LNCAP (cell line): ENCODE measurements around the gene SYNGAP1.

Experiments used
- CTCF ChIP-seq: fragments of 450-650 bp; IDR thresholded peaks from 2 replicates; pipeline ENCODE4 v1.5.1; 2017; ENCODE audit warnings: mild to moderate bottlenecking

SYNGAP1 gene

DNA sequence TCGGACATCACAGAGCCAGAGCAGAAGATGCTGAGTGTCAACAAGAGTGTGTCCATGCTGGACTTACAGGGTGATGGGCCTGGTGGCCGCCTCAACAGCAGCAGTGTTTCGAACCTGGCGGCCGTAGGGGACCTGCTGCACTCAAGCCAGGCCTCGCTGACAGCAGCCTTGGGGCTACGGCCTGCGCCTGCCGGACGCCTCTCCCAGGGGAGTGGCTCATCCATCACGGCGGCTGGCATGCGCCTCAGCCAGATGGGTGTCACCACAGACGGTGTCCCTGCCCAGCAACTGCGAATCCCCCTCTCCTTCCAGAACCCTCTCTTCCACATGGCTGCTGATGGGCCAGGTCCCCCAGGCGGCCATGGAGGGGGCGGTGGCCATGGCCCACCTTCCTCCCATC is 23.2 kb downstream of the SYNGAP1 start:
- TF ChIP-seq CTCF: no peak

- no peak for TF ChIP-seq CTCF
Measured at GRCh38 chr6:33443619-33444504, 24.0 kb downstream of the SYNGAP1 start.

- no peak for TF ChIP-seq CTCF
Measured at GRCh38 chr6:33445119-33445603, 25.3 kb downstream of the SYNGAP1 start.

DNA sequence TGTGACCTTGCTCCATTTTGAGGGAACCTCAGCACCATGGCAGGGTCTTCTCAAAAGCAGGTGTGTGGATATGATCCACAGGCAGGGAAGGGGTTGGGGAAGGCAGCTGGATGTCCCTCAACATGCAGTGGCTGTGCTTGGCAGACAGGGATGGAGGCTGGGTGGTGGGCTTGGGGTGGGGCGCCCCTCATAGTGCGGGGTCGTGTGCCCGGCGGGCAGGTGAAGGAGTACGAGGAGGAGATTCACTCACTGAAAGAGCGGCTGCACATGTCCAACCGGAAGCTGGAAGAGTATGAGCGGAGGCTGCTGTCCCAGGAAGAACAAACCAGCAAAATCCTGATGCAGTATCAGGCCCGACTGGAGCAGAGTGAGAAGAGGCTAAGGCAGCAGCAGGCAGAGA is 26.5 kb downstream of the SYNGAP1 start:
- no peak for TF ChIP-seq CTCF

DNA sequence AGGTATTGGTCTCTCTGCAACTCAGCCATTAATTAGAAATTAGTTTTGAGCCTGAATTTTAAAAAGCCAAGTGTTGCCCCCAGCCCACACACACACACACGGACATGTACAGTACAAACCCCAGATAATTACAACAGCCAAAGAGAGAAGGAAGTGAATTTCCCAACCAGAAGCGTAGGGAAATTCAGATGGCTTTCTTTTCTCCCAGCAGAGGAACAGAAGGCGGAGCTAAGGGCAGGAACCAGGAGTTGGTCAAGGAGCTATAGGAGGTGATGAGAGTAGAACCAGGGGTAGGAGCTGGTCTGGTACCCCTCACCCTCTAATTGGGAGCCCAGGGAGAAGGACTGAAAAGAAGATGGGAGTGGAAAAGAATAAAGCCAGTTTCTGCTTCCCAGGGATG is 30.6 kb downstream of the SYNGAP1 start:
- no peak for TF ChIP-seq CTCF

DNA sequence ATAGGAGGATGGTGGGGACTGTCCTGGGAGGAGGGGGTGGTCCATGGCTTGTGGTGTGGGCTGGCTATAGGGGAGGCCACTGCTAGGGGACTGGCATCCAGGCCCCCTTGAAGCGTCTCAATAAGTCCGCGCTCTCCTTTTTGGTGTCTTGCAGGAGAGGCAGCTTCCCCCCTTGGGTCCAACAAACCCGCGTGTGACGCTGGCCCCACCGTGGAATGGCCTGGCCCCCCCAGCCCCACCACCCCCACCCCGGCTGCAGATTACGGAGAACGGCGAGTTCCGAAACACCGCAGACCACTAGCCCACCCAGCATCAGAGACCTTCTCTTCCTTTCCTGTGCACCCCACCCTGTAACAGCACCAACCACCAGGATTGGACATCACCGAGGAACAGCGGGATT is 31.7 kb downstream of the SYNGAP1 start:
- no peak for TF ChIP-seq CTCF

GRCh38 chr6:33452496-33452895 is 32.6 kb downstream of the SYNGAP1 start:
- no peak for TF ChIP-seq CTCF
